Stimulated activated CD8-positive, alpha-beta memory T cell treated with anti-CD3 and anti-CD28 coated beads, Interleukin-12 subunit alpha, Interleukin-12 subunit beta, amount 100 ng/mL, for 24 hours (primary cell): Measurements from ENCODE around the gene RASEF.

Source experiments
- DNase-seq: peaks from one replicate; pipeline ENCODE4 v3.0.0-alpha.2; 2020; ENCODE audit errors: extremely low read depth

RASEF gene

GRCh38 chr9:83012922-83013838 is 49.8 kb downstream of the RASEF start:
- DNase-seq = no peak

- no peak for DNase-seq
Observed at GRCh38 chr9:83012168-83012921, 50.6 kb downstream of the RASEF start.

GRCh38 chr9:83011611-83012010 is 51.3 kb downstream of the RASEF start:
- DNase-seq = no peak

- no peak for DNase-seq
Observed at GRCh38 chr9:83007521-83008300, 55.2 kb downstream of the RASEF start.

GRCh38 chr9:83006378-83006777 is 56.6 kb downstream of the RASEF start:
- DNase-seq = no peak

- no peak for DNase-seq
Observed at GRCh38 chr9:83005963-83006362, 57.0 kb downstream of the RASEF start.

GRCh38 chr9:83005361-83005760 is 57.6 kb downstream of the RASEF start:
- no peak for DNase-seq

- DNase-seq = no peak
Observed at GRCh38 chr9:83002329-83002728, 60.6 kb downstream of the RASEF start.

- DNase-seq = no peak
Observed at GRCh38 chr9:83000765-83001164, 62.2 kb downstream of the RASEF start.

GRCh38 chr9:82998409-82998808 is 64.5 kb downstream of the RASEF start:
- DNase-seq = no peak

- DNase-seq = no peak
Observed at GRCh38 chr9:82997476-82998140, 65.3 kb downstream of the RASEF start.

GRCh38 chr9:82996941-82997340 is 66.0 kb downstream of the RASEF start:
- DNase-seq = no peak

- no peak for DNase-seq
Observed at GRCh38 chr9:82993856-82994605, 68.9 kb downstream of the RASEF start.

- no peak for DNase-seq
Observed at GRCh38 chr9:82991671-82992070, 71.3 kb downstream of the RASEF start.

- DNase-seq = no peak
Observed at GRCh38 chr9:82989929-82990328, 73.0 kb downstream of the RASEF start.

GRCh38 chr9:82988488-82988887 is 74.5 kb downstream of the RASEF start:
- DNase-seq = no peak

- no peak for DNase-seq
Observed at GRCh38 chr9:82987370-82988189, 75.4 kb downstream of the RASEF start.

GRCh38 chr9:82981552-82981951 is 81.4 kb downstream of the RASEF start:
- no peak for DNase-seq

- no peak for DNase-seq
Observed at GRCh38 chr9:82975176-82975575, 87.8 kb downstream of the RASEF start.

- no peak for DNase-seq
Observed at GRCh38 chr9:82972446-82972845, 90.5 kb downstream of the RASEF start.
